ENCODE measurements around the gene MLANA.
A peak's percentile ranks its signal among the peaks of the same experiment; 100 is the strongest.

MLANA gene

GRCh38 chr9:5868235-5868634 lies 22.5 kb upstream of the MLANA start:
- Histone ChIP-seq H3K9ac (no peak overlapping the region), H3K9me3 (ENCODE audit: control insufficient read depth, low read length) (no peaks in the 10 kb centered on the region), H3K27me3 (ENCODE audit: control insufficient read depth, insufficient read depth, low read length) (no peaks in the 10 kb centered on the region), H2AFZ (no peak overlapping the region), H3K36me3 (ENCODE audit: control insufficient read depth, insufficient read depth, low read length) (no peaks in the 10 kb centered on the region), H3K4me3 (ENCODE audit: low read depth, low read length) (no peak overlapping the region), H3K27ac (no peak overlapping the region), H3K4me1 (peaks cover 6% of the 10 kb centered on the region), H3K79me2 (no peaks in the 10 kb centered on the region), H3K4me2 (ENCODE audit: low read length) (no peak overlapping the region)
- TF ChIP-seq, protein P1, sequence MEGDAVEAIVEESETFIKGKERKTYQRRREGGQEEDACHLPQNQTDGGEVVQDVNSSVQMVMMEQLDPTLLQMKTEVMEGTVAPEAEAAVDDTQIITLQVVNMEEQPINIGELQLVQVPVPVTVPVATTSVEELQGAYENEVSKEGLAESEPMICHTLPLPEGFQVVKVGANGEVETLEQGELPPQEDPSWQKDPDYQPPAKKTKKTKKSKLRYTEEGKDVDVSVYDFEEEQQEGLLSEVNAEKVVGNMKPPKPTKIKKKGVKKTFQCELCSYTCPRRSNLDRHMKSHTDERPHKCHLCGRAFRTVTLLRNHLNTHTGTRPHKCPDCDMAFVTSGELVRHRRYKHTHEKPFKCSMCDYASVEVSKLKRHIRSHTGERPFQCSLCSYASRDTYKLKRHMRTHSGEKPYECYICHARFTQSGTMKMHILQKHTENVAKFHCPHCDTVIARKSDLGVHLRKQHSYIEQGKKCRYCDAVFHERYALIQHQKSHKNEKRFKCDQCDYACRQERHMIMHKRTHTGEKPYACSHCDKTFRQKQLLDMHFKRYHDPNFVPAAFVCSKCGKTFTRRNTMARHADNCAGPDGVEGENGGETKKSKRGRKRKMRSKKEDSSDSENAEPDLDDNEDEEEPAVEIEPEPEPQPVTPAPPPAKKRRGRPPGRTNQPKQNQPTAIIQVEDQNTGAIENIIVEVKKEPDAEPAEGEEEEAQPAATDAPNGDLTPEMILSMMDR (IDR thresholded peaks at IDR 0.05) = no peak

DNA sequence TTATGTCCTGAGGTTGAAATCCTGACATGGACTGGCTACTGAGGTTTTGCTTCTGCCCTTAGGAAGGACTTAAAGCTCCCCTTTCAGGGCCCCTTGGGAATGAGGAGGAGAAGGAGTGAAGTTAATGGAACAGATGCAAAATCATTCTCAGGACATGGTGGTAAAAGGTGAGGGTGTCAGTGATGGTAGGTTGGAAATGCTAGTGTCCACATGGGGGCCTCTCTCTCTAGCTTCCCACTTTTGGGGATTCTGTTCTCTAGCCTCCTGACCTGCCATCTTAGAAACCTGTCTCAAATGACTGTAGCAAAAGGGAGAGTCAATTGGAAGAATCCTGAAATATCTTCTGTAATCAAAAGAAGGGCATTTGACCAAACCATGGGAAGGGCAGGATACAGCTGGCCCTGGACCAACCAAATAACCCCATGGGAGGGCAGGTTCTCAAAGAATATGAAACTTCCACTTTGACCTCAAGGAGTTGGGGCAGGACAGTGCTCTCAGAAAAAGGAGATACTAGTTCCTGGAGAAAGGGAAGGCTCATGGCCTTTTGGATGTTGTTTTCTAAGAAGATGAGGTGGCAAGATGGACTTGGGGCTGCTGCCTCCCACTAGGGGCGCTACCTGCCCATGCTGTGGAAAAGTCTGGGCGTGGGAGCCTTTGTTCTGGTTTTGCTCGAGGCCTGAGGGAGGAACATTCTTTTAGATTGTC lies 21.2 kb upstream of the MLANA start:
- Histone ChIP-seq H3K4me3 (ENCODE audit: low read depth, low read length) (no peak overlapping the region), H3K9me3 (ENCODE audit: control insufficient read depth, low read length) (no peaks in the 10 kb centered on the region), H3K79me2 (no peaks in the 10 kb centered on the region), H3K9ac (no peak overlapping the region), H3K27ac (no peak overlapping the region), H2AFZ (no peak overlapping the region), H3K27me3 (ENCODE audit: control insufficient read depth, insufficient read depth, low read length) (no peaks in the 10 kb centered on the region), H3K4me1 (peaks cover 4% of the 10 kb centered on the region), H3K4me2 (ENCODE audit: low read length) (no peak overlapping the region), H3K36me3 (ENCODE audit: control insufficient read depth, insufficient read depth, low read length) (no peaks in the 10 kb centered on the region)
- TF ChIP-seq, protein P1 (IDR thresholded peaks at IDR 0.05) = no peak

DNA sequence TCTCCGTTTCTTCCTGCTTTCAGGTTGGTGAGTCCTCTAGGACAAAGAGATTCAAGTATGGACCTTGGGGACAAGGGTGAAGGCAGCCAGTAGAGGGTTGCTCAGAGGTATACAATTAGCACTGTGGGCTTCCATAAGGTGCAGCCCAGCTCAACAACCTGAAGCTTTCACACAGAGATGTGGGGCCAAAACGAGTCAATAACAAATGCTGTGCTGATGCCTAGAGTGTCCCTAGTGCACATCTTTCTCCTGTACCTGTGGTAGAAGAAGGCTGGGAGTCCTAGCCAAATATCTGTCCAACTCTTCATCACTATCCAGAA lies 20.7 kb upstream of the MLANA start:
- Histone ChIP-seq H3K4me1 (peaks cover 3% of the 10 kb centered on the region), H3K27ac (no peak overlapping the region), H3K4me3 (ENCODE audit: low read depth, low read length) (no peak overlapping the region), H3K4me2 (ENCODE audit: low read length) (no peak overlapping the region), H3K27me3 (ENCODE audit: control insufficient read depth, insufficient read depth, low read length) (no peaks in the 10 kb centered on the region), H3K36me3 (ENCODE audit: control insufficient read depth, insufficient read depth, low read length) (no peaks in the 10 kb centered on the region), H2AFZ (peak overlapping the region; percentile 11), H3K9ac (no peak overlapping the region), H3K79me2 (no peaks in the 10 kb centered on the region), H3K9me3 (ENCODE audit: control insufficient read depth, low read length) (no peaks in the 10 kb centered on the region)
- TF ChIP-seq, protein P1 (IDR thresholded peaks at IDR 0.05) = no peak

DNA sequence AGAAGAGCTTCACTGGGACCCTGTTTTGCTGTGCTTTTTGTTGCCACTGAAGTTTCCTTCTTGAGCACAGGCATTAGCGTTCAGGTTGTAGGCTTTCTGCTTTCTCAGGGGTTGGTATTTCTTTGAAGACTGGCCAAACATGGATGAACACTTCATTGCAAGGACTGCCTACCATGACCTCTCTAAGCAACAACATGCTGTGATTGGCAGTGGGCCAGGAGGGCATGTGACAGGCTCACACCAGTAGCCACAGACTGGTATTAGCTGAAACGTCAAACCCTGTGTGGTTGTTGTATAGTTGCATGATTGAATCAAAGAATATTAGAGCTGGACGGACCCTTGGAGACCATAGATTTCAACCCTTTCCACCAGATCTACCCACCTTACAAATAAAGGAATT lies 20.0 kb upstream of the MLANA start:
- peaks cover 3% of the 10 kb centered on the region for H3K4me1 ChIP-seq

More for the DNA sequence above, 20.0 kb upstream of the MLANA start:
- Histone ChIP-seq H3K4me3 (ENCODE audit: low read depth, low read length) (no peak overlapping the region), H3K79me2 (no peaks in the 10 kb centered on the region), H3K4me2 (ENCODE audit: low read length) (peak overlapping the region; percentile 36), H2AFZ (peak overlapping the region; percentile 35), H3K9ac (no peak overlapping the region), H3K27ac (no peak overlapping the region), H3K27me3 (ENCODE audit: control insufficient read depth, insufficient read depth, low read length) (no peaks in the 10 kb centered on the region), H3K36me3 (ENCODE audit: control insufficient read depth, insufficient read depth, low read length) (no peaks in the 10 kb centered on the region), H3K9me3 (ENCODE audit: control insufficient read depth, low read length) (no peaks in the 10 kb centered on the region)
- TF ChIP-seq, protein P1 (IDR thresholded peaks at IDR 0.05) = no peak
